IPS-15b (cell line): ENCODE data around the gene PRSS2.
"Not testable (repeated sequence)": the region's sequence is repeated elsewhere in the genome, so short reads cannot be mapped to it uniquely, and the experiment has no call there.

Experiments
- H3K27me3 ChIP-seq: one replicate; pipeline ENCODE4 v1.6.1; 2013; ENCODE audit warnings: low read length; ENCODE audit not compliant: control insufficient read depth, insufficient read depth
- H3K36me3 ChIP-seq: one replicate; pipeline ENCODE4 v1.6.1; 2013; ENCODE audit warnings: low read length; ENCODE audit not compliant: control insufficient read depth, insufficient read depth
- H3K4me1 ChIP-seq: one replicate; pipeline ENCODE4 v1.6.1; 2013; ENCODE audit warnings: mild to moderate bottlenecking, low read length; ENCODE audit not compliant: control insufficient read depth, insufficient read depth
- H3K4me3 ChIP-seq: one replicate; pipeline ENCODE4 v1.5.1; 2013; ENCODE audit warnings: low read depth, low read length
- H3K9ac ChIP-seq: one replicate; pipeline ENCODE4 v1.6.1; 2013; ENCODE audit warnings: low read depth, mild to moderate bottlenecking, low read length
- H3K9me3 ChIP-seq: one replicate; pipeline ENCODE4 v1.6.1; 2013; ENCODE audit warnings: mild to moderate bottlenecking, low read length; ENCODE audit not compliant: control insufficient read depth, insufficient read depth

The PRSS2 gene

GRCh38 chr7:142770661-142771352, at the start of gene PRSS2:
PRSS2 (plus strand) TSS chr7:142770970; CDS start chr7:142770983, 13 bp downstream.
- H3K9me3 ChIP-seq, result no peaks in the 10 kb centered on the region
- no peaks in the 10 kb centered on the region for H3K36me3 ChIP-seq
- H3K4me1 ChIP-seq, result no peaks in the 10 kb centered on the region
- H3K9ac ChIP-seq, result no peak within 1 kb of the TSS
- no peak within 1 kb of the TSS for H3K4me3 ChIP-seq
- no peaks in the 10 kb centered on the region for H3K27me3 ChIP-seq

- no peak overlapping the region for H3K9ac ChIP-seq
- no peaks in the 10 kb centered on the region for H3K27me3 ChIP-seq
- no peaks in the 10 kb centered on the region for H3K4me1 ChIP-seq
- no peak overlapping the region for H3K4me3 ChIP-seq
- H3K36me3 ChIP-seq, result no peaks in the 10 kb centered on the region
- H3K9me3 ChIP-seq, result no peaks in the 10 kb centered on the region
Measured at GRCh38 chr7:142720986-142721385, 49.8 kb upstream of the PRSS2 start.

- Histone ChIP-seq H3K36me3 (no peaks in the 10 kb centered on the region), H3K4me1 (no peaks in the 10 kb centered on the region), H3K4me3 (no peak overlapping the region), H3K27me3 (no peaks in the 10 kb centered on the region), H3K9me3 (no peaks in the 10 kb centered on the region), H3K9ac (no peak overlapping the region)
Measured at GRCh38 chr7:142722248-142722794, 48.4 kb upstream of the PRSS2 start.

DNA sequence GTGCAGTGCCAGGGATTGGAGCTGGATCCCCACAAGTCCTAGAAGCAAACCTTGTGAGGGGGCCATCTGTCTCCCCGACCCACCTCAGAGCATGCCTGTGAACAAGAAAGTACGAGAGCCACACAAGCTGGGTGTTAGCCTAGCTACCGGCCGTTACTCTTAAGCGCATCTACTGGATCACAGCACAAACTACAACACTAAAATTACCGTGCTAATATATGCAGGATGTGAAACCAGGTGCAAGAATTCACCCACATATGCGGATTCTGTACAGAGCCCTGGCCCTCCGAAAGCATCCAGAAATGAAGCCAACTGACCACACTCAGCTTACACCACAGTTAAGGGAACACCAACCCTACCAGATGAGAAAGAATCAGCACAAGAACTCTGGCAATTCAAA, 37.5 kb upstream of the PRSS2 start:
- H3K9me3 ChIP-seq, result no peaks in the 10 kb centered on the region
- no peak overlapping the region for H3K9ac ChIP-seq
- no peak overlapping the region for H3K4me3 ChIP-seq
- H3K27me3 ChIP-seq, result no peaks in the 10 kb centered on the region
- H3K4me1 ChIP-seq, result no peaks in the 10 kb centered on the region
- no peaks in the 10 kb centered on the region for H3K36me3 ChIP-seq

- Histone ChIP-seq H3K4me3 (no peak overlapping the region), H3K36me3 (no peaks in the 10 kb centered on the region), H3K9ac (no peak overlapping the region), H3K27me3 (no peaks in the 10 kb centered on the region), H3K4me1 (no peaks in the 10 kb centered on the region), H3K9me3 (no peaks in the 10 kb centered on the region)
Measured at GRCh38 chr7:142739923-142740492, 30.8 kb upstream of the PRSS2 start.

DNA sequence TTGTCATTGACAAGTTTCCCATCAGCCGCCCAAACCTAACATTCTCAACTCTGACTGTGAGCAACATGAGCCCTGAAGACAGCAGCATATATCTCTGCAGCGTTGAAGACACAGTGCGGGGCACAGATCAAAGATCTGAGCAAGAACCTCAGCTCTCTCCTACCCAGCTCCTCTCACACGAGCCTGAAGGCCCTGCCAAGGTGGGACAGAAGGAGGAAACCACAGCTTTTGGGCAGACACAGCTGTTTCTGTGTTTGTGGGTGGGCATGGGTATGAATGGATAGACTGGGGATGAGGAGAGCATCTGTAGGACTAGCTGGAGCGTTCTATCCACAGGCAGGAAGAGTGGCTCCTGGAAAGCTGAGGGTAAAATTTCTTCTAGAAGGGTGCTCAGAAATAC, 30.0 kb upstream of the PRSS2 start:
- Histone ChIP-seq H3K4me3 (no peak overlapping the region), H3K4me1 (no peaks in the 10 kb centered on the region), H3K36me3 (no peaks in the 10 kb centered on the region), H3K27me3 (no peaks in the 10 kb centered on the region), H3K9ac (no peak overlapping the region), H3K9me3 (no peaks in the 10 kb centered on the region)

GRCh38 chr7:142741932-142742331, 28.8 kb upstream of the PRSS2 start:
- H3K4me1 ChIP-seq, H3K9me3 ChIP-seq, H3K36me3 ChIP-seq: not testable (repeated sequence)

DNA sequence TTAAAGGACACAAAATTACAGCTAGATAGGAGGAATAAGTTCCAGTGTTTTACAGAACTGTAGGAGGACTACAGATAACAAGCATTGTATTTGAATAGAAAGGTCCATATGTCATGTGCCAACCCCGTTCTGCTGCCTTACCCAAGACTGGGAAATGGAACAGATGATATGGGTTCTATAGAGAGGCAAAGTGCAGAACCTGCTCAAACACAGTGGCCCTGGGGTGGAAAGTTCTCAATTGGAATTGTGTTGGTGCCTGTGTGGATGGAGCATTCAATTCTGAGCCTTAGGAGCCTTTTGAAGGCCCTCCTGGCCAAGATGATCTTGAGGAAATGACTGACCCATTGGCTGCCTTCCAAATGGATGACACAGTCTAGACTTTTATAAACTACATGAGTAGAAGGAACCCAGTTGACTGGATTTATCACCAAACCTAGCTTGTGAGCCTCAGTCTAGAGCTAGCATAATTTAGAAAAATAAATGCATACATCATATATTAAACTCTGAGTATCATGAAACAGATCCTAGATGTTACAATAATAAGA, 25.6 kb upstream of the PRSS2 start:
- no peaks in the 10 kb centered on the region for H3K9me3 ChIP-seq
- no peak overlapping the region for H3K9ac ChIP-seq
- H3K4me1 ChIP-seq, result no peaks in the 10 kb centered on the region
- no peaks in the 10 kb centered on the region for H3K36me3 ChIP-seq
- no peaks in the 10 kb centered on the region for H3K27me3 ChIP-seq
- H3K4me3 ChIP-seq, result no peak overlapping the region

More at GRCh38 chr7:142741932-142742331, 28.8 kb upstream of the PRSS2 start:
- not testable (repeated sequence) for H3K9ac ChIP-seq, H3K4me3 ChIP-seq, H3K27me3 ChIP-seq

DNA sequence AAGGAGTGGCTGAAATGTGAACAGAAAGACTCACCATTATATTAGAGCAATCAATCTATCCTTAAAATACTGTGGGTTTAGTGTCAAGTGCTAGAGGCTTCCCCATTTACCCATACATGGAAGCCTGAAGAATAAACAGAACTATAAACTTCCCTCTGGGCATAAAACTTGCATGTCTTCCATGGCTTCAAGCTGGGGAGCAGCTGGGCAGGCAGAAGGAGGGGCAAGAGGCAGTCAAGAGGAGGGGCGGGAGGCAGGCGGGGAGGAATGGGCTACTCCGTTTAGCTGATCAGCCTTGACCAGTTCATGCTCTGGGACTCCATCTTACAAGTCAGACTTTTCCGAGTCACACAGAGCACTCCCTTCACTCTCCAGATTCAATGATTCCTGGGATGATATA, 25.0 kb upstream of the PRSS2 start:
- Histone ChIP-seq H3K9ac (no peak overlapping the region), H3K4me1 (no peaks in the 10 kb centered on the region), H3K4me3 (no peak overlapping the region), H3K27me3 (no peaks in the 10 kb centered on the region), H3K36me3 (no peaks in the 10 kb centered on the region), H3K9me3 (no peaks in the 10 kb centered on the region)

DNA sequence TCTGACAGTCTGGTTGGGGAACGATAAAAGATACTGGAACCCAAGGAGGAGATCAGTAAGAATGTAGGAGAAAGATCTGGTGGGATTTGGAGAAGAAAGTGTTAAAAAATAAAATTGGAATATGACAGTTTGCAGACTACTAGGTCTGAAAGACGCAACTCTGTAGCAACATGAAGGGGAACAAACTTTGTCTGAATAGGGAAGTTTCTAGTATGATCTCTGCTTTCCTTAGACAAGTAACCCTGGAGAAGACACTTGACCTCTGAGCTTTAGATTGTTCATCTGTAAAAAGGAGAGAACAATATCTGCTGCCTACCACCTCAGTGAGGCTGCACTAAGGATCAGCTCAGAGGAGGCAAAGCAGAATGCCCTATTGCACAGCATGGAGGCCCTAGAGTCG, 24.5 kb upstream of the PRSS2 start:
- Histone ChIP-seq H3K4me3 (no peak overlapping the region), H3K4me1 (no peaks in the 10 kb centered on the region), H3K36me3 (no peaks in the 10 kb centered on the region), H3K9me3 (no peaks in the 10 kb centered on the region), H3K27me3 (no peaks in the 10 kb centered on the region), H3K9ac (no peak overlapping the region)

- H3K27me3 ChIP-seq, H3K9ac ChIP-seq, H3K4me1 ChIP-seq, H3K36me3 ChIP-seq, H3K4me3 ChIP-seq, H3K9me3 ChIP-seq: not testable (repeated sequence)
Measured at GRCh38 chr7:142748410-142748809, 22.4 kb upstream of the PRSS2 start.
